Measurements from ENCODE around the gene KDM5C. TPM values are rescaled to one million over a fixed set of nuclear protein-coding genes. Genes with fewer than 3 reads are reported as not detected.

KDM5C gene
- total RNA-seq, 1 donor from 2014 or later, result 84.5 TPM

GRCh38 chrX:53235566-53235965 is 10.6 kb upstream of the KDM5C start:
- H3K27ac ChIP-seq (ENCODE audit: low read depth, low read length), result no peak overlapping the region
- H3K9me3 Mint-ChIP-seq (ENCODE audit: unreplicated experiment), result no peaks in the 10 kb centered on the region
- no peak overlapping the region for H3K27ac Mint-ChIP-seq (ENCODE audit: unreplicated experiment)

GRCh38 chrX:53234484-53234883 is 9.5 kb upstream of the KDM5C start:
- Mint-ChIP-seq H3K4me3 (ENCODE audit: unreplicated experiment) (no peak overlapping the region), H3K4me1 (ENCODE audit: low read depth, unreplicated experiment) (no peaks in the 10 kb centered on the region), H3K36me3 (ENCODE audit: low read depth, unreplicated experiment) (peaks cover 12% of the 10 kb centered on the region), H3K9me3 (ENCODE audit: unreplicated experiment) (no peaks in the 10 kb centered on the region), H3K27me3 (ENCODE audit: low read depth, unreplicated experiment) (peaks cover 4% of the 10 kb centered on the region), H3K27ac (ENCODE audit: unreplicated experiment) (no peak overlapping the region)
- Histone ChIP-seq H4K20me1 (ENCODE audit: insufficient read depth, low read length) (no peaks in the 10 kb centered on the region), H3K4me3 (ENCODE audit: insufficient read depth, low read depth, low read length) (no peak overlapping the region), H3K36me3 (ENCODE audit: insufficient read depth, low read length) (no peaks in the 10 kb centered on the region), H3K4me1 (ENCODE audit: insufficient read depth, low read length) (no peaks in the 10 kb centered on the region), H3K4me2 (ENCODE audit: low read length) (no peak overlapping the region), H3K9ac (ENCODE audit: low read length) (no peak overlapping the region), H3K79me2 (ENCODE audit: insufficient read depth, low read length) (no peaks in the 10 kb centered on the region), H3K9me3 (ENCODE audit: insufficient read depth, low read depth, low read length) (no peaks in the 10 kb centered on the region), H3K27me3 (ENCODE audit: insufficient read depth, low read length) (no peaks in the 10 kb centered on the region), H3K27ac (ENCODE audit: low read depth, low read length) (no peak overlapping the region), H2AFZ (ENCODE audit: low read depth, low read length) (no peak overlapping the region)
- TF ChIP-seq EZH2 (IDR thresholded peaks at IDR 0.05; ENCODE audit: insufficient read depth, low read length) (no peak), CTCF (IDR thresholded peaks at IDR 0.05; ENCODE audit: insufficient read depth, low read depth, low read length) (no peak)
- no peak for DNase-seq (ENCODE audit: low read depth)
- no peak for FAIRE-seq

More at GRCh38 chrX:53235566-53235965, 10.6 kb upstream of the KDM5C start:
- Histone ChIP-seq H3K27me3 (ENCODE audit: insufficient read depth, low read length) (no peaks in the 10 kb centered on the region), H3K4me2 (ENCODE audit: low read length) (no peak overlapping the region), H3K36me3 (ENCODE audit: insufficient read depth, low read length) (no peaks in the 10 kb centered on the region), H3K4me1 (ENCODE audit: insufficient read depth, low read length) (no peaks in the 10 kb centered on the region), H3K4me3 (ENCODE audit: insufficient read depth, low read depth, low read length) (no peak overlapping the region), H4K20me1 (ENCODE audit: insufficient read depth, low read length) (no peaks in the 10 kb centered on the region), H3K9me3 (ENCODE audit: insufficient read depth, low read depth, low read length) (no peaks in the 10 kb centered on the region), H2AFZ (ENCODE audit: low read depth, low read length) (no peak overlapping the region), H3K9ac (ENCODE audit: low read length) (no peak overlapping the region), H3K79me2 (ENCODE audit: insufficient read depth, low read length) (no peaks in the 10 kb centered on the region)
- no peak for DNase-seq (ENCODE audit: low read depth)
- TF ChIP-seq EZH2 (IDR thresholded peaks at IDR 0.05; ENCODE audit: insufficient read depth, low read length), result no peak
- TF ChIP-seq CTCF (IDR thresholded peaks at IDR 0.05; ENCODE audit: insufficient read depth, low read depth, low read length), result no peak
- Mint-ChIP-seq H3K4me3 (ENCODE audit: unreplicated experiment) (no peak overlapping the region), H3K4me1 (ENCODE audit: low read depth, unreplicated experiment) (no peaks in the 10 kb centered on the region), H3K27me3 (ENCODE audit: low read depth, unreplicated experiment) (peaks cover 4% of the 10 kb centered on the region), H3K36me3 (ENCODE audit: low read depth, unreplicated experiment) (peaks cover 12% of the 10 kb centered on the region)
- FAIRE-seq, result no peak

- TF ChIP-seq EZH2 (IDR thresholded peaks at IDR 0.05; ENCODE audit: insufficient read depth, low read length), result no peak
- no peak for TF ChIP-seq CTCF (IDR thresholded peaks at IDR 0.05; ENCODE audit: insufficient read depth, low read depth, low read length)
These were observed 8.5 kb upstream of the KDM5C start for GRCh38 chrX:53233536-53233935.

More at GRCh38 chrX:53233536-53233935, 8.5 kb upstream of the KDM5C start:
- Histone ChIP-seq H4K20me1 (ENCODE audit: insufficient read depth, low read length) (no peaks in the 10 kb centered on the region), H3K4me1 (ENCODE audit: insufficient read depth, low read length) (no peaks in the 10 kb centered on the region), H3K4me2 (ENCODE audit: low read length) (no peak overlapping the region), H3K79me2 (ENCODE audit: insufficient read depth, low read length) (no peaks in the 10 kb centered on the region), H3K27me3 (ENCODE audit: insufficient read depth, low read length) (no peaks in the 10 kb centered on the region), H3K9me3 (ENCODE audit: insufficient read depth, low read depth, low read length) (no peaks in the 10 kb centered on the region), H3K9ac (ENCODE audit: low read length) (no peak overlapping the region), H3K4me3 (ENCODE audit: insufficient read depth, low read depth, low read length) (no peak overlapping the region), H2AFZ (ENCODE audit: low read depth, low read length) (no peak overlapping the region), H3K36me3 (ENCODE audit: insufficient read depth, low read length) (no peaks in the 10 kb centered on the region), H3K27ac (ENCODE audit: low read depth, low read length) (no peak overlapping the region)
- DNase-seq (ENCODE audit: low read depth) (no peak), FAIRE-seq (no peak)
- Mint-ChIP-seq H3K9me3 (ENCODE audit: unreplicated experiment) (no peaks in the 10 kb centered on the region), H3K4me1 (ENCODE audit: low read depth, unreplicated experiment) (no peaks in the 10 kb centered on the region), H3K4me3 (ENCODE audit: unreplicated experiment) (no peak overlapping the region), H3K27me3 (ENCODE audit: low read depth, unreplicated experiment) (peaks cover 4% of the 10 kb centered on the region), H3K36me3 (ENCODE audit: low read depth, unreplicated experiment) (peaks cover 7% of the 10 kb centered on the region), H3K27ac (ENCODE audit: unreplicated experiment) (no peak overlapping the region)
